PC-3 (cell line): ENCODE results near the gene THRB. TPM values are rescaled to one million over a fixed set of nuclear protein-coding genes. Genes with fewer than 3 reads are reported as not detected.

Experiments
- ATAC-seq: fragments of 200-7000 bp; cut with Tn5 transposase; 2 replicates; pipeline ENCODE4 v1.9.1; 2020; ENCODE audit warnings: mild to moderate bottlenecking, moderate library complexity
- BruUV-seq: library from RNA; stranded (reverse); fragments of 400-500 nt; replicated peaks from 2 replicates; lab custom pipeline; 2021; lab: Mats Ljungman, UMichigan
- CTCF ChIA-PET: fragments of 300-600 bp; sonication (Branson Sonifier 250); formaldehyde crosslinking; loops from one replicate; lab custom pipeline; 2022; ENCODE audit warnings: antibody characterized with exemption; lab: Charles Lee
- POLR2A ChIA-PET: fragments of 300-600 bp; sonication (Branson Sonifier 250); formaldehyde crosslinking; loops from one replicate; lab custom pipeline; 2022; ENCODE audit warnings: antibody characterized with exemption; ENCODE audit not compliant: unreplicated experiment; lab: Charles Lee
- DNase-seq: peaks from one replicate; pipeline ENCODE4 v3.0.0-alpha.2; 2015
- H2AFZ ChIP-seq: fragments of 300-600 bp; sonication (generic); 2 replicates; pipeline ENCODE4 v1.6.0; 2016; ENCODE audit warnings: antibody characterized with exemption, low read length
- H3F3A ChIP-seq: fragments of 300-600 bp; sonication (generic); one replicate; pipeline ENCODE4 v1.6.0; 2017; ENCODE audit warnings: antibody characterized with exemption, low read length, control low read depth, mild to moderate bottlenecking; ENCODE audit not compliant: unreplicated experiment
- H3K27ac ChIP-seq: fragments of 300-600 bp; sonication (generic); 2 replicates; pipeline ENCODE4 v1.5.1; 2016; ENCODE audit warnings: mild to moderate bottlenecking, low read length
- H3K27me3 ChIP-seq: fragments of 300-600 bp; sonication (generic); 2 replicates; pipeline ENCODE4 v1.6.1; 2016; ENCODE audit warnings: low read length, mixed read lengths
- H3K36me3 ChIP-seq: fragments of 300-600 bp; sonication (generic); 2 replicates; pipeline ENCODE4 v1.6.1; 2016; ENCODE audit warnings: low read depth, mixed run types, low read length, mixed read lengths
- H3K4me1 ChIP-seq: fragments of 300-600 bp; sonication (generic); 2 replicates; pipeline ENCODE4 v1.5.1; 2016; ENCODE audit warnings: low read length; ENCODE audit not compliant: insufficient read depth
- H3K4me2 ChIP-seq: fragments of 300-600 bp; sonication (generic); 2 replicates; pipeline ENCODE4 v1.6.0; 2016; ENCODE audit warnings: low read length
- H3K4me3 ChIP-seq: fragments of 300-600 bp; sonication (generic); 2 replicates; pipeline ENCODE4 v1.5.1; 2016; ENCODE audit warnings: mild to moderate bottlenecking, low read length, mixed read lengths
- H3K79me2 ChIP-seq: fragments of 300-600 bp; sonication (generic); 2 replicates; pipeline ENCODE4 v1.6.1; 2017; ENCODE audit warnings: low read length, mixed read lengths
- H3K9ac ChIP-seq: fragments of 300-600 bp; sonication (generic); 2 replicates; pipeline ENCODE4 v1.6.0; 2016; ENCODE audit warnings: mild to moderate bottlenecking, low read length
- H3K9me2 ChIP-seq: fragments of 300-600 bp; sonication (generic); replicated peaks from 2 replicates; pipeline ENCODE4 v1.6.1; 2016; ENCODE audit warnings: mixed run types, low read length, mixed read lengths
- H3K9me3 ChIP-seq: fragments of 300-600 bp; sonication (generic); 2 replicates; pipeline ENCODE4 v1.6.1; 2016; ENCODE audit warnings: low read length, mixed read lengths
- H4K20me1 ChIP-seq: fragments of 300-600 bp; sonication (generic); 2 replicates; pipeline ENCODE4 v1.6.1; 2016; ENCODE audit warnings: low read length, mixed read lengths
- EZH2 ChIP-seq: fragments of 300-600 bp; sonication (generic); IDR thresholded peaks from one replicate; pipeline ENCODE4 v1.6.1; 2017; ENCODE audit warnings: antibody characterized with exemption, mild to moderate bottlenecking, low read length; ENCODE audit not compliant: unreplicated experiment
- EZH2phosphoT487 ChIP-seq: fragments of 300-600 bp; sonication (generic); IDR thresholded peaks from 2 replicates; pipeline ENCODE4 v1.6.1; 2018; ENCODE audit warnings: mild to moderate bottlenecking, antibody characterized with exemption, low read length, borderline replicate concordance
- intact Hi-C: fragments of 100-400 bp; cut with micrococcal nuclease; formaldehyde crosslinking; loops from 2 replicates; pipeline ENCODE4 v1.9.0; 2023
- total RNA-seq: library from RNA; depleted of rRNA; stranded (reverse); fragments of >200 nt; gene quantifications from 2 replicates; pipeline ENCODE4 v1.2.3, GENCODE V29; 2014
- TF ChIP-seq, protein P1 (sequence below): fragments of 300-600 bp; sonication (generic); conservative IDR thresholded peaks from 2 replicates; pipeline ENCODE4 v1.5.1; 2017; ENCODE audit warnings: antibody characterized with exemption, low read depth, mild to moderate bottlenecking, low read length

THRB gene
- total RNA-seq, 1 experiment from 2014 or later: 9.7 TPM

DNA sequence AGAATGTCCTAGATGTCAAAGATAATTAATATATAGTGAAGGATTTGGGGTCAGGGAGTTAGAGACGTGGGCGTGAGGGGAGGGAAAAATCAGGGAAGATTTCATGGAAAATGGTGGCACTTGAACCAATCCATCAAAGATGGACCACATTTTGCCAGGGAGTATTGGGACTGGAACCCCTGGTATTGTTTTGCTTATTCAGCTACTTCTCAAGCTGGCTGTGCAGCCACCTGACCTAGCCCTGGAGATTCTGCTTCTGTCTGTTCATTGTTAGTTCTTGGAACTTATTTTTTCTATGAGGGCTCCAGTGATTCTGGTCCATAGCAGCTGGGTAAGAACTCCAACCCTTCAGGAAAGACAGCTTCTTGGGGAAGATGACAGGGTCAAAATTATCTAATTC is 3.3 kb upstream of the THRB start:
- no peak overlapping the region for H3K4me2 ChIP-seq

DNA sequence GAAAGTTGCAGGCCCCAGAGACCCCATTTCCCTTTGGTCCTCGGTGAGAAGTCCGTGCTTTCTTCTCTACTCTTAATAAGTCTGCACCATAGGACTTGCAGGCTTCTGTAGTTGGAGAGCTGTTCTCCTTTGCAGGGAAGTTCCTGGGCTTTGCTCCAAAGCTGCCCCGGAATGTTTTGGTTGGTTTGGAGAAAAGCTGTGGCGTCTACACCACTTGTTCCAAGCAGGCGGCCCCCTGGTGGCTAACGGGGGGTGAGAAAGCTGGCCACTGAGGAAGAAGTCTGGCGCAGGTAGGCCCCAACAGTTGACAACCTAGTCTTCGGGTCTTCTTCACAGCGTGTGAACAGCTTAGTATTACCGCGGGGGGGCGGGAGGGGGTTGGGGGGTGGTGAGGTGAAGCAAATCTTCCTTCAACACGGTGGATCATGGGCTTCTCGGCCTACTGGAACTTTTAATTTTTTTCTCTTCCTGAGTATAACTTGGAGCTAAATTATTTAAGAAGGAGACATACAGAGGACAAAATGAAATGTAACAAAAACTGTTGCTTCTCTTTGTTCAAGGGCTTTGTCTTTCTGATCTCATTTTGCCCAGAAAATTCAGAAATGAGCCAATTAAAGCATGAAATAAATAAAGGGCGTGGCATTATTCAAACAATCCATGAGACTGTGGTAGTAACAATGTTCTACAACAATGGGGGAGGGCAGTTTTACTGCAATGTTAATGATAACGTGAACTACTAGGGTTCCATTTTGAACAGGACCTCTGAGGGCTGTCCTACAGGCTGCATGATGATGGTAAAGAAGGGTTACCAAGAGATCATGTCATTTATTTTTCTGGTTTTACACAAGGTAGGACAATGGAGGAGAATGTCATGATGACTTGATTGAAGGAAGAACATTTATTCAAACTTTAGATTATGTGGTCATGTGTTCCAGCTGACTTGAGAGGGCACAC is 2.2 kb upstream of the THRB start:
- Histone ChIP-seq H3K79me2 (peaks cover 25% of the 10 kb centered on the region), H3K27me3 (no peaks in the 10 kb centered on the region), H3K9me3 (no peaks in the 10 kb centered on the region), H2AFZ (no peak overlapping the region), H3K4me2 (peak overlapping the region; percentile 90; the same call in 1 of the 2 replicates), H3F3A (no peaks in the 10 kb centered on the region), H3K4me3 (no peak overlapping the region), H3K4me1 (peaks cover 56% of the 10 kb centered on the region), H3K9ac (no peak overlapping the region), H3K36me3 (no peaks in the 10 kb centered on the region), H4K20me1 (no peaks in the 10 kb centered on the region), H3K9me2 (no peaks in the 10 kb centered on the region), H3K27ac (no peak overlapping the region)
- ATAC-seq (no peak), DNase-seq (peak; percentile 68)
- intact Hi-C loops: loop anchor here (5.0 to 10.0 kb wide), 3 partner anchors 310 to 502 kb away; no protein-coding TSS in a partner anchor
- no peak for TF ChIP-seq EZH2phosphoT487
- TF ChIP-seq, protein P1, sequence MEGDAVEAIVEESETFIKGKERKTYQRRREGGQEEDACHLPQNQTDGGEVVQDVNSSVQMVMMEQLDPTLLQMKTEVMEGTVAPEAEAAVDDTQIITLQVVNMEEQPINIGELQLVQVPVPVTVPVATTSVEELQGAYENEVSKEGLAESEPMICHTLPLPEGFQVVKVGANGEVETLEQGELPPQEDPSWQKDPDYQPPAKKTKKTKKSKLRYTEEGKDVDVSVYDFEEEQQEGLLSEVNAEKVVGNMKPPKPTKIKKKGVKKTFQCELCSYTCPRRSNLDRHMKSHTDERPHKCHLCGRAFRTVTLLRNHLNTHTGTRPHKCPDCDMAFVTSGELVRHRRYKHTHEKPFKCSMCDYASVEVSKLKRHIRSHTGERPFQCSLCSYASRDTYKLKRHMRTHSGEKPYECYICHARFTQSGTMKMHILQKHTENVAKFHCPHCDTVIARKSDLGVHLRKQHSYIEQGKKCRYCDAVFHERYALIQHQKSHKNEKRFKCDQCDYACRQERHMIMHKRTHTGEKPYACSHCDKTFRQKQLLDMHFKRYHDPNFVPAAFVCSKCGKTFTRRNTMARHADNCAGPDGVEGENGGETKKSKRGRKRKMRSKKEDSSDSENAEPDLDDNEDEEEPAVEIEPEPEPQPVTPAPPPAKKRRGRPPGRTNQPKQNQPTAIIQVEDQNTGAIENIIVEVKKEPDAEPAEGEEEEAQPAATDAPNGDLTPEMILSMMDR: peak; percentile 60
- ChIA-PET CTCF (interaction anchor here (0.6 to 1.6 kb wide), 3 partner anchors 28 to 224 kb away, joined by 3 to 4 read pairs (median 3); no protein-coding TSS in a partner anchor), POLR2A (no interaction called here)
- no TSS peak for BruUV-seq

More for the DNA sequence above, 3.3 kb upstream of the THRB start:
- Histone ChIP-seq H3K4me3 (no peak overlapping the region), H3K9me3 (no peaks in the 10 kb centered on the region), H3K36me3 (no peaks in the 10 kb centered on the region), H3K27ac (no peak overlapping the region), H3K27me3 (no peaks in the 10 kb centered on the region), H4K20me1 (no peaks in the 10 kb centered on the region), H3K9me2 (no peaks in the 10 kb centered on the region), H3K9ac (no peak overlapping the region), H2AFZ (no peak overlapping the region), H3F3A (no peaks in the 10 kb centered on the region), H3K79me2 (peaks cover 13% of the 10 kb centered on the region), H3K4me1 (peaks cover 50% of the 10 kb centered on the region)
- intact Hi-C loops: loop anchor here (5.0 to 10.0 kb wide), 3 partner anchors 311 to 503 kb away; no protein-coding TSS in a partner anchor
- ChIA-PET POLR2A (no interaction called here), CTCF (no interaction called here)
- TF ChIP-seq EZH2: no peak
- ATAC-seq: no peak
- DNase-seq: no peak
- no TSS peak for BruUV-seq

DNA sequence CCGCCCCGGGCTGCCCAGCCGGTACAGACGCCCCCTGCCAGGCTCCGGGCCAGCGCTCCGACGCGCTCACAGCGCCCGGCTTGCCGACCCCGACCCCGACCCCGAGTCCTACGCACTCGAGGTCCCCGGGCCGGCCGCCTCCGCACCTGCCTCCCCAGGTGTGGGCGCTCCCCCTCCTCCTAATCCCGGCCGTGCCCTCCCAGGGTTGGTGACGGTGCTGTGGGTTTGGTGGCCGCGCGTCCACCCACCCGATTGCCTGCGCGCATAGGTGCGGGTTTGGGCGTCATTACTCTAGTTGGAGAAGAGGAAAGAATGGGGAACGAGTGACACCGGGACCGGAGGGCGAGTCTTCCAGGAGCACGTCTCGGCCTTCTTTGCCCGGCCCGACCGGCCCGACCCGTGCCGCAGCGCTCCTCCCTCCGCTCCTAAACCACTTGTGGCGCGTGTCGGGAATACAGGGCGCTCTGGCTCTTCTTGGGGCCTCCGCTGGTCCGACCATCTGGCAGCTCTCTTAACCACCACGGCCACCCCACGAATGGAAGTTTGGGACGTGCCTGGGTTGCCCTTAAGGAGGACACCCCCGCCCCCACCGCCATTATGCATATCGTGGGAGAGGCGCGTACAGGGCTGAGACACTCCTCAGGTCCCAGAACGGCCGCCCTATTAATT is 810 bp upstream of the THRB start:
- H3K79me2 ChIP-seq: peaks cover 38% of the 10 kb centered on the region
- H3K4me3 ChIP-seq: peak overlapping the region; percentile 95
- H3K36me3 ChIP-seq: no peaks in the 10 kb centered on the region
- ChIA-PET POLR2A (interaction anchor here (0.6 kb wide), 2 partner anchors 96 to 339 kb away, joined by 3 read pairs; no protein-coding TSS in a partner anchor), CTCF (interaction anchor here (0.6 to 1.6 kb wide), 3 partner anchors 26 to 136 kb away, joined by 4 read pairs; no protein-coding TSS in a partner anchor)
- DNase-seq (peak; percentile 69), ATAC-seq (peak; percentile 51)
- H2AFZ ChIP-seq: peak overlapping the region; percentile 93
- TSS peak; percentile 67 for BruUV-seq
- H3K4me1 ChIP-seq: peaks cover 54% of the 10 kb centered on the region
- H4K20me1 ChIP-seq: no peaks in the 10 kb centered on the region
- peak overlapping the region; percentile 90 for H3K4me2 ChIP-seq
- H3K9me2 ChIP-seq: no peaks in the 10 kb centered on the region
- H3F3A ChIP-seq: no peaks in the 10 kb centered on the region
- intact Hi-C loops: loop anchor here (1.0 to 10.0 kb wide), 9 partner anchors 19 to 501 kb away; no protein-coding TSS in a partner anchor
- no peaks in the 10 kb centered on the region for H3K27me3 ChIP-seq
- no peaks in the 10 kb centered on the region for H3K9me3 ChIP-seq
- peak overlapping the region; percentile 79 for H3K9ac ChIP-seq
- TF ChIP-seq, protein P1: peak; percentile 23; the same call in 1 of the 2 replicates
- TF ChIP-seq EZH2: no peak
- TF ChIP-seq EZH2phosphoT487: no peak
- peak overlapping the region; percentile 73 for H3K27ac ChIP-seq
